Measurements from ENCODE around the gene NCOA1. TPM values are rescaled to one million over a fixed set of nuclear protein-coding genes. Genes with fewer than 3 reads are reported as not detected.

Gene NCOA1
- total RNA-seq, 1 donor from 2014 or later = 3.4 TPM

DNA sequence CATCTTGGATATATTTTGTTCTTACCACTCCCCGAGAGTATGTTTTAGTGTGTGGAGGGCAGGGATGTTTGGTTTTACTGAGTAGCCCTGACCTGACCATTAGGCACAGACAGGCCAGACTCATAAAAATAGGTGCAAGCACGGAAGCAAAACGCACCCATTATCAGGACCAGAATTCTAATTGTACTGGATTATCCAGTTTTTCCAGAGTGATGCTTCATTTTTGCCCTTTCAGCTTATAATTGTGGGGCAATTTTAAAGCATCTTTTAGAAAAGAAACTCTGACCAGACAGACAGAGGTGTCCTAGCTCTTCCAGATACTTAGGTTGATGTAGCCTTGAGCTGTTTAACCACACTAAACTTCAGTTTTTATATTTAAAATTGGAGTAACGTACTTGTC lies 4.4 kb downstream of the NCOA1 start:
- TF ChIP-seq, protein P1, sequence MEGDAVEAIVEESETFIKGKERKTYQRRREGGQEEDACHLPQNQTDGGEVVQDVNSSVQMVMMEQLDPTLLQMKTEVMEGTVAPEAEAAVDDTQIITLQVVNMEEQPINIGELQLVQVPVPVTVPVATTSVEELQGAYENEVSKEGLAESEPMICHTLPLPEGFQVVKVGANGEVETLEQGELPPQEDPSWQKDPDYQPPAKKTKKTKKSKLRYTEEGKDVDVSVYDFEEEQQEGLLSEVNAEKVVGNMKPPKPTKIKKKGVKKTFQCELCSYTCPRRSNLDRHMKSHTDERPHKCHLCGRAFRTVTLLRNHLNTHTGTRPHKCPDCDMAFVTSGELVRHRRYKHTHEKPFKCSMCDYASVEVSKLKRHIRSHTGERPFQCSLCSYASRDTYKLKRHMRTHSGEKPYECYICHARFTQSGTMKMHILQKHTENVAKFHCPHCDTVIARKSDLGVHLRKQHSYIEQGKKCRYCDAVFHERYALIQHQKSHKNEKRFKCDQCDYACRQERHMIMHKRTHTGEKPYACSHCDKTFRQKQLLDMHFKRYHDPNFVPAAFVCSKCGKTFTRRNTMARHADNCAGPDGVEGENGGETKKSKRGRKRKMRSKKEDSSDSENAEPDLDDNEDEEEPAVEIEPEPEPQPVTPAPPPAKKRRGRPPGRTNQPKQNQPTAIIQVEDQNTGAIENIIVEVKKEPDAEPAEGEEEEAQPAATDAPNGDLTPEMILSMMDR (IDR thresholded peaks at IDR 0.05; ENCODE audit: insufficient read depth, low read length, severe bottlenecking) = no peak
- no peak for FAIRE-seq

DNA sequence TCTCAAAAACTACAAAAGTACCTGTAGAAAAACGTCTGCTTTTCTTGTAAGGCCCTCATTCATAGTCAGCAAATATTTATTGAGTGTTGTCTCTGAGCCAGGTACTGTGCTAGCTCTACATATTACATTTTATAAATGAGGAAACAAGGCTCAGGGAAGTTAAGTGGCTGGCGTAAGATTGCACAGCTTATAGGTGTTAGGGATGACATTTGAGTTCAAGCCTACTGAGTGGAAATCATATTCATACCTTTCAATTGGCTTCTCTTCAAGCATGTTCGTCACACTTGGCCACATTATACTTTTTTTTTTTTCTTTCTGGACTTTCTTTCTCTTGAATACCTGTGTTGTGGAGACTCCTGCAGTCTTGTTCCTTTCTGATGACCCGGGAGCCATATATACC lies 5.9 kb downstream of the NCOA1 start:
- TF ChIP-seq, protein P1 (IDR thresholded peaks at IDR 0.05; ENCODE audit: insufficient read depth, low read length, severe bottlenecking) = no peak
- no peaks in the 10 kb centered on the region for H3K36me3 ChIP-seq (ENCODE audit: control insufficient read depth, insufficient read depth, low read length)
- no peaks in the 10 kb centered on the region for H3K27me3 ChIP-seq (ENCODE audit: control insufficient read depth, insufficient read depth, low read length)
- FAIRE-seq = no peak
- H3K4me3 ChIP-seq (ENCODE audit: low read depth, low read length) = no peak overlapping the region
- no peak for DNase-seq (ENCODE audit: low read depth)

More for the DNA sequence above, 4.4 kb downstream of the NCOA1 start:
- DNase-seq (ENCODE audit: low read depth) = no peak
- no peaks in the 10 kb centered on the region for H3K27me3 ChIP-seq (ENCODE audit: control insufficient read depth, insufficient read depth, low read length)
- no peaks in the 10 kb centered on the region for H3K36me3 ChIP-seq (ENCODE audit: control insufficient read depth, insufficient read depth, low read length)
- no peak overlapping the region for H3K4me3 ChIP-seq (ENCODE audit: low read depth, low read length)

DNA sequence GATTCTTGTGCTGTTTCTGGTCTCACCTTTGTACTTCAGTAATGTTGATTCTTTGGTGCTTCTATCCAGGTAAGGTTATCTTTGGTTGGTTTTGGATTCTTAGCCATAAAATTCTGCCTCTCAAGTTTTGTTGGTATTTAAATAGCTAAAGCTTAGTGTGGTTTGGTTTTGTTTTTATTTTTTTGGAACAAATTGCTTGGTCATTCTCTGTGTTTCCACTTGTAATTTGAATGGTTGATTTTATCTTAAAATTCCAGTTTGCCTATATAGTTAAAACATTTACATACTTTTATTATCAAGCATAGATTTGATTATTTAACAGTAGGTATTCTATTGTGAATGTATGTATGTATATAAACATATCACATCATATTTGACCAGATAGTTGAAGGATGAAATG lies 6.6 kb downstream of the NCOA1 start:
- no peaks in the 10 kb centered on the region for H3K36me3 ChIP-seq (ENCODE audit: control insufficient read depth, insufficient read depth, low read length)
- DNase-seq (ENCODE audit: low read depth) (no peak), FAIRE-seq (no peak)
- no peak overlapping the region for H3K4me3 ChIP-seq (ENCODE audit: low read depth, low read length)
- H3K27me3 ChIP-seq (ENCODE audit: control insufficient read depth, insufficient read depth, low read length) = no peaks in the 10 kb centered on the region
- TF ChIP-seq, protein P1 (IDR thresholded peaks at IDR 0.05; ENCODE audit: insufficient read depth, low read length, severe bottlenecking) = no peak

DNA sequence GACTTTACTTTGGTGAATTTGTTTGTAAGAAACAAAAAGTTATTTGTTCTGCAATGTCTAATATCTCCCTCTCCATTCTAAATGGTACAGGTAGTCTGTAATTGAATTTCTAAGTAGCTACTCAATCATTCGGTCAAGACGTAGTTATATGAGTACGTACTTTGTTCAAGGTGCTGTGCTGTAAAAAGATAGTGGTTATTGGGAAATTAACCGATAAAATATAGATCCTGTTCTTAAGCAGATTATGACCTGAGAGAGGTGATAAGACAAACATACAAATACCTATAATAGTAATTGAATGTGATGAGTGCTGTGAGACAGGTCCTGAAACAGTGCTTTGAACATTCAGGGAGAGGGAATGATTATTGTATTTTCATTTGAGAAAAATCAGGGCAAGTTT lies 7.1 kb downstream of the NCOA1 start:
- TF ChIP-seq, protein P1 (IDR thresholded peaks at IDR 0.05; ENCODE audit: insufficient read depth, low read length, severe bottlenecking) = no peak
- no peaks in the 10 kb centered on the region for H3K27me3 ChIP-seq (ENCODE audit: control insufficient read depth, insufficient read depth, low read length)
- H3K4me3 ChIP-seq (ENCODE audit: low read depth, low read length) = no peak overlapping the region
- no peak for DNase-seq (ENCODE audit: low read depth)
- FAIRE-seq = no peak
- H3K36me3 ChIP-seq (ENCODE audit: control insufficient read depth, insufficient read depth, low read length) = no peaks in the 10 kb centered on the region

DNA sequence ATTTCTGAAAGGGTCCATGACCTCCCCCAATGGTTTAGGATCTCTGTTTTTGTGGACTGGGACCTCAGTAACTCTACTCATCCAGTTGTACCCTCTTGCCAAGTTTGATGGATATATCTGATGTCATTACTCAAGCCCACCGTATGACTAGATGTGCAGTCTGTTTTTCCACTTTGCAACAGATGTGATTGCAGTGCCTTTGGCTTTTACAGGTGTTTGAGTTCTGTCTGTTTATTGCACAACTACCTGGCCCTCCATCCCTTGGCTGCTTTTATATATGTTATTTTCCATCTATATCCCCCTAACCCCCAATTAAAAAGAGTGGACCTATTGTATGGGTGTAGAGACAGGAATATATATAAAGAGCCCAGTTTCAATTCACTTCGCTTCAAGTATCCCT lies 10.8 kb downstream of the NCOA1 start:
- FAIRE-seq (no peak), DNase-seq (ENCODE audit: low read depth) (no peak)
- TF ChIP-seq, protein P1 (IDR thresholded peaks at IDR 0.05; ENCODE audit: insufficient read depth, low read length, severe bottlenecking) = no peak
- Histone ChIP-seq H3K4me3 (ENCODE audit: low read depth, low read length) (no peak overlapping the region), H3K36me3 (ENCODE audit: control insufficient read depth, insufficient read depth, low read length) (no peaks in the 10 kb centered on the region), H3K27me3 (ENCODE audit: control insufficient read depth, insufficient read depth, low read length) (no peaks in the 10 kb centered on the region)

DNA sequence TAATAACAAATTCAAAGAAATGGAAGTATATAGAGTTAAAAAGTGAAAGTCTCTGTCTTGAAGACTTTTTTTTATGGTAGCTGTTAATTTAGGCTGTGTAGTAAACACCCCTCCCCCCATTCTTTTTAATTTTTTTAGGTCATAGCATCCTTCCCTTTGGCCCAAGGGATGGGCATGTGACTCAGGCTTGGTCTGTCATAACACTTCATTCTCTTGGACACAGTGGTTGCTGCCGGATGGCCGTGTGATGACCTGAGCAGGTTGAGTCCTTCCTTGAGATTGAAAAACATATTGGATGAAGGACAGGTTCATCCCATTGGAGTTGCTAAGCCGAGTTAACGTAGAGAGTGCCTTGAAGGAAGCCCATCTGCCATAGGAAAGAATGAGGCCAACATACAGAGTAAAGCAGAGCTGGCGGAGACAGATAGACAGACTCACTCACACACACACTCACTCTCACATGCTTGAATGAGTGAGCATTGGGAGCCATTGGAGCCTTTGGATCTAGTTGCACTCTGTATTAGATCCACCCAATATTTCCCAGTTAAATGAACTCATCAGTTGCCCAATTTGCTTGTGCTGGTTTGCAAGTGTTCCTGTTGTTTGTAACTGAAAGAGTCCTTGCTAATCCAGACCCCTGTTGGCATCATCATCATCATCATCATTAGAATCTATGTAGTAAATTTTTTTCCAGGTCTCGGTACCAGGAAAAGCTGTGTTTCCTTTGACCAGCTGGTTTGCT lies 14.7 kb downstream of the NCOA1 start:
- no peak overlapping the region for H3K4me3 ChIP-seq (ENCODE audit: low read depth, low read length)
- no peak for DNase-seq (ENCODE audit: low read depth)

More for the DNA sequence above, 14.7 kb downstream of the NCOA1 start:
- TF ChIP-seq, protein P1 (IDR thresholded peaks at IDR 0.05; ENCODE audit: insufficient read depth, low read length, severe bottlenecking) = no peak
- FAIRE-seq = no peak
- Histone ChIP-seq H3K27me3 (ENCODE audit: control insufficient read depth, insufficient read depth, low read length) (no peaks in the 10 kb centered on the region), H3K36me3 (ENCODE audit: control insufficient read depth, insufficient read depth, low read length) (no peaks in the 10 kb centered on the region)

All from bronchial epithelial cell (primary cell).